GM12874 (cell line): ENCODE data around the gene NXPH4.

ENCODE experiments used
- TF ChIP-seq, protein P1 (sequence below): IDR thresholded peaks from 2 replicates; pipeline ENCODE4 v1.5.1; 2011; ENCODE audit warnings: low read depth, mild to moderate bottlenecking, control low read depth, low read length, moderate library complexity; ENCODE audit not compliant: insufficient read depth

NXPH4 gene

GRCh38 chr12:57210461-57210860 lies 6.1 kb upstream of the NXPH4 start:
- TF ChIP-seq, protein P1, sequence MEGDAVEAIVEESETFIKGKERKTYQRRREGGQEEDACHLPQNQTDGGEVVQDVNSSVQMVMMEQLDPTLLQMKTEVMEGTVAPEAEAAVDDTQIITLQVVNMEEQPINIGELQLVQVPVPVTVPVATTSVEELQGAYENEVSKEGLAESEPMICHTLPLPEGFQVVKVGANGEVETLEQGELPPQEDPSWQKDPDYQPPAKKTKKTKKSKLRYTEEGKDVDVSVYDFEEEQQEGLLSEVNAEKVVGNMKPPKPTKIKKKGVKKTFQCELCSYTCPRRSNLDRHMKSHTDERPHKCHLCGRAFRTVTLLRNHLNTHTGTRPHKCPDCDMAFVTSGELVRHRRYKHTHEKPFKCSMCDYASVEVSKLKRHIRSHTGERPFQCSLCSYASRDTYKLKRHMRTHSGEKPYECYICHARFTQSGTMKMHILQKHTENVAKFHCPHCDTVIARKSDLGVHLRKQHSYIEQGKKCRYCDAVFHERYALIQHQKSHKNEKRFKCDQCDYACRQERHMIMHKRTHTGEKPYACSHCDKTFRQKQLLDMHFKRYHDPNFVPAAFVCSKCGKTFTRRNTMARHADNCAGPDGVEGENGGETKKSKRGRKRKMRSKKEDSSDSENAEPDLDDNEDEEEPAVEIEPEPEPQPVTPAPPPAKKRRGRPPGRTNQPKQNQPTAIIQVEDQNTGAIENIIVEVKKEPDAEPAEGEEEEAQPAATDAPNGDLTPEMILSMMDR = no peak

DNA sequence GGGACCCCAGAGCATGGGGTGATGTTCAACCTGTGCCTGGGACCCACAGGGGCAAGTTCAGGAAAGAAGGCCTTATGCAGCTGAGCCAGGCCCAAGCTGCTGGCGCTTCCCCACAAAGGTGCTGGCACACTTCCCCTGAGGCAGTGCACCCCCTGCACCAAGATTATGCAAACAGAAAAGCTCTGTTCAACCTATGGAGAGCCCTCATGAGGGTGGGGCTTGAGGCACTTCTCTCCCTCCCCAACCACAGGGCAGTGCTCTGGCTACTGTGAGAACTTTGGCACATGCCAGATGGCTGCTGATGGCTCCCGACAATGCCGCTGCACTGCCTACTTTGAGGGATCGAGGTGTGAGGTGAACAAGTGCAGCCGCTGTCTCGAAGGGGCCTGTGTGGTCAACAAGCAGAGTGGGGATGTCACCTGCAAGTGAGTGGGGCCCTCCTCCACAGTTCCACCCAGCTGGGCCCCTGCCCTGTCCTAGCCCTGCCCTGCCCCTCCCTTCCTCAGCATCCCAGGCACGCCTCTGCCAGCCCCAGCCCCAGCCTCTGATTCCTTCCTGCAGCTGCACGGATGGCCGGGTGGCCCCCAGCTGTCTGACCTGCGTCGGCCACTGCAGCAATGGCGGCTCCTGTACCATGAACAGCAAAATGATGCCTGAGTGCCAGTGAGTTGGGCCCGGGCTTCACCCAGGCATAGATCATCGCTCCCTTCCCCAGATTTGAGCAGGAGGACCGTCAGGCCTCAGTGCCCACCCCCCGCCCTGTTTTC lies 5.5 kb upstream of the NXPH4 start:
- TF ChIP-seq, protein P1 = no peak

DNA sequence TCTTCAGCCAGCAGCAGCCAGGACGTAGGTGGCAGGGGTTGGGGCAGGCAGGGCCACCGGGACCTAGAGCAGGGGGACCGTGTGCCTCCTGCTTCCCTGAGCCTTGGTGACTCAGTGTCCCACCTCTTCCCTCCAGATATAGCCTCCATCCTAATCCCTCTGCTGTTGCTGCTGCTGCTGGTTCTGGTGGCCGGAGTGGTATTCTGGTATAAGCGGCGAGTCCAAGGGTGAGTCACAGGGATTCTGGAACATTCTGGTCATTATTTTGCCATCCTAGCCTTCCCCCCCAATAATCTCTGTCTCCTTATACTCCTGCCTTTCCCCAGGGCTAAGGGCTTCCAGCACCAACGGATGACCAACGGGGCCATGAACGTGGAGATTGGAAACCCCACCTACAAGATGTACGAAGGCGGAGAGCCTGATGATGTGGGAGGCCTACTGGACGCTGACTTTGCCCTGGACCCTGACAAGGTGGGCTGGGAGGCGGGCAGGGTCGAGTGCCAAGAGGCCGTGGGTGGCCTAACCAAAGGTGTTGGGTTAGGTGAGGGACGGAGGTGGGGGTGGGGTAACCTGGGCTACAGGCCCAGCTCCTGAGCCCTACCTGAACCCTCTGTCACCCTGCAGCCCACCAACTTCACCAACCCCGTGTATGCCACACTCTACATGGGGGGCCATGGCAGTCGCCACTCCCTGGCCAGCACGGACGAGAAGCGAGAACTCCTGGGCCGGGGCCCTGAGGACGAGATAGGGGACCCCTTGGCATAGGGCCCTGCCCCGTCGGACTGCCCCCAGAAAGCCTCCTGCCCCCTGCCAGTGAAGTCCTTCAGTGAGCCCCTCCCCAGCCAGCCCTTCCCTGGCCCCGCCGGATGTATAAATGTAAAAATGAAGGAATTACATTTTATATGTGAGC lies 4.5 kb upstream of the NXPH4 start:
- TF ChIP-seq, protein P1 = no peak

DNA sequence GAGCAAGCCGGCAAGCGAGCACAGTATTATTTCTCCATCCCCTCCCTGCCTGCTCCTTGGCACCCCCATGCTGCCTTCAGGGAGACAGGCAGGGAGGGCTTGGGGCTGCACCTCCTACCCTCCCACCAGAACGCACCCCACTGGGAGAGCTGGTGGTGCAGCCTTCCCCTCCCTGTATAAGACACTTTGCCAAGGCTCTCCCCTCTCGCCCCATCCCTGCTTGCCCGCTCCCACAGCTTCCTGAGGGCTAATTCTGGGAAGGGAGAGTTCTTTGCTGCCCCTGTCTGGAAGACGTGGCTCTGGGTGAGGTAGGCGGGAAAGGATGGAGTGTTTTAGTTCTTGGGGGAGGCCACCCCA lies 3.9 kb upstream of the NXPH4 start:
- TF ChIP-seq, protein P1 = no peak

- TF ChIP-seq, protein P1 = peak; percentile 94
Measured at GRCh38 chr12:57213058-57213715, 3.4 kb upstream of the NXPH4 start.

DNA sequence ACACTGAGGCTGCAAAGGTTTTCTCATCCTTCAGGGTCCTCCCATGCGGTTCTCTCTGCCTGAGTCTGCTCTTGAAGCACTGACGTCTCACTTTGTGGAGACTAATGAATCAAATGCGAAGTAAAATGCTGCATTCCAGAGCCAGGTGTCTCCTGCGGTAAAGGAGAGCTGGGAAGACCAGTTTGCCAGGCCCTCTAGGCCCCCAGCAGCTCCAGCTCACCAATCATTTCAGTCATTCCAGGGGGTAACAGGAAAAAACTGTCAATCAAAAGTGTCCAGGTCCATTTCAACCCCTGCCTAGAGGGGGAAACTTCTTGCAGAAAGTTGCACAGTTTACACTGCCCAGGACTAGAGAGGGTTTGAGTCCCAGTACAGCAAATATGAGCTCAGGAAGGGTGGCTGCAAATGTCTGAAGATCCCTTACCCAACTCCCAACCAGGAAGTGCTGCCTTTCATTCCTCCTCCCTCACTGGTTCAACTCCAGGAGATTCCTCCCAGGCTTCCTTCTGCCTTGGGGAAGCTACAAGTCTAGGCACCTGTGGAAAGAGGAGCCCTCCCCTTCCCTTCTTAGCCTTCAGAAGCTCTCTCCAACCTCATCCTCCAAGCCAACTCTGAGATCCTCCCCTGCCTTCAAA lies 2.7 kb upstream of the NXPH4 start:
- TF ChIP-seq, protein P1 = no peak

GRCh38 chr12:57214398-57214781 lies 2.2 kb upstream of the NXPH4 start:
- TF ChIP-seq, protein P1 = peak; percentile 84
